DMS153 (cell line): ENCODE measurements around the gene CTDSP2.
"Not testable (repeated sequence)": the region's sequence is repeated elsewhere in the genome, so short reads cannot be mapped to it uniquely, and the experiment has no call there.

Source experiments
- DNase-seq: peaks from one replicate; lab custom pipeline; 2025; lab: John Stamatoyannopoulos, UW

Gene CTDSP2

GRCh38 chr12:57781801-57782200, 64.7 kb downstream of the CTDSP2 start:
- no peak for DNase-seq

GRCh38 chr12:57781244-57781643, 65.3 kb downstream of the CTDSP2 start:
- DNase-seq: no peak

GRCh38 chr12:57780284-57780897, 66.1 kb downstream of the CTDSP2 start:
- DNase-seq: no peak

GRCh38 chr12:57779736-57780135, 66.8 kb downstream of the CTDSP2 start:
- DNase-seq: no peak

- no peak for DNase-seq
Observed at GRCh38 chr12:57777911-57778310, 68.6 kb downstream of the CTDSP2 start.

- no peak for DNase-seq
Observed at GRCh38 chr12:57777367-57777766, 69.2 kb downstream of the CTDSP2 start.

- DNase-seq: no peak
Observed at GRCh38 chr12:57776247-57776587, 70.3 kb downstream of the CTDSP2 start.

- DNase-seq: no peak
Observed at GRCh38 chr12:57775563-57776246, 70.8 kb downstream of the CTDSP2 start.

- DNase-seq: no peak
Observed at GRCh38 chr12:57775044-57775443, 71.5 kb downstream of the CTDSP2 start.

- not testable (repeated sequence) for DNase-seq
Observed at GRCh38 chr12:57774634-57775033, 71.9 kb downstream of the CTDSP2 start.

GRCh38 chr12:57772429-57773322, 73.9 kb downstream of the CTDSP2 start, which contains the start of gene EEF1AKMT3:
EEF1AKMT3 (plus strand) TSS chr12:57772614; CDS start chr12:57772725, 111 bp downstream.
- DNase-seq: no peak

- DNase-seq: peak; percentile 93
Observed at GRCh38 chr12:57771873-57772428, 74.6 kb downstream of the CTDSP2 start, which contains the start of gene METTL1. METTL1 (minus strand) TSS chr12:57772105; CDS start chr12:57772083, 22 bp downstream.

- no peak for DNase-seq
Observed at GRCh38 chr12:57771236-57771872, 75.2 kb downstream of the CTDSP2 start.

GRCh38 chr12:57770734-57771133, 75.8 kb downstream of the CTDSP2 start:
- no peak for DNase-seq
